Measurements from ENCODE around the gene TFAP2C.

DNA sequence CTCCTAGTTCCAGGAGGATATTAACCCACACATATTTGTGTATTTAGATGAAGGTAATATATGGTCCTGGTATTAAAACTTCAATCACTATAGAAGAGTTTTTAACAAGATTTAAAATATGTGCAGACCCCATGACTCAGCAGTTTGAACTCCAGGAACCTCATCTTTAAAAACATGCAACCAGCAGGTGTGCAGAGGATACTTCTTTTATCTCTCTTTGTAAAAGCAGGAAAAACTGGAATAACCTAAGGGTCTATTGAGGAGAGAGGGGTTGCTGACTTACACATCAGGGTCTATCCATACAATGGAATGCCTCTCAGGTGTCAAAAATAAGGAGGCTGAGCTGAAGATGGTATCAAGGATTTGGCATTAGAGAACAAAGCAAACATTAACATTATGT, 36.9 kb upstream of the TFAP2C start:
- TF ChIP-seq, protein P1, sequence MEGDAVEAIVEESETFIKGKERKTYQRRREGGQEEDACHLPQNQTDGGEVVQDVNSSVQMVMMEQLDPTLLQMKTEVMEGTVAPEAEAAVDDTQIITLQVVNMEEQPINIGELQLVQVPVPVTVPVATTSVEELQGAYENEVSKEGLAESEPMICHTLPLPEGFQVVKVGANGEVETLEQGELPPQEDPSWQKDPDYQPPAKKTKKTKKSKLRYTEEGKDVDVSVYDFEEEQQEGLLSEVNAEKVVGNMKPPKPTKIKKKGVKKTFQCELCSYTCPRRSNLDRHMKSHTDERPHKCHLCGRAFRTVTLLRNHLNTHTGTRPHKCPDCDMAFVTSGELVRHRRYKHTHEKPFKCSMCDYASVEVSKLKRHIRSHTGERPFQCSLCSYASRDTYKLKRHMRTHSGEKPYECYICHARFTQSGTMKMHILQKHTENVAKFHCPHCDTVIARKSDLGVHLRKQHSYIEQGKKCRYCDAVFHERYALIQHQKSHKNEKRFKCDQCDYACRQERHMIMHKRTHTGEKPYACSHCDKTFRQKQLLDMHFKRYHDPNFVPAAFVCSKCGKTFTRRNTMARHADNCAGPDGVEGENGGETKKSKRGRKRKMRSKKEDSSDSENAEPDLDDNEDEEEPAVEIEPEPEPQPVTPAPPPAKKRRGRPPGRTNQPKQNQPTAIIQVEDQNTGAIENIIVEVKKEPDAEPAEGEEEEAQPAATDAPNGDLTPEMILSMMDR (IDR thresholded peaks at IDR 0.05): no peak
- no peak for TF ChIP-seq POLR2A (IDR thresholded peaks at IDR 0.05)
